Fibroblast of skin of left biceps (primary cell): Measurements from ENCODE around the gene R3HDM4.
"Not testable (repeated sequence)": the region's sequence is repeated elsewhere in the genome, so short reads cannot be mapped to it uniquely, and the experiment has no call there.

Source experiments
- DNase-seq, 2 experiments: peaks; one replicate each; pipeline ENCODE4 v3.0.0-alpha.2; 2013; ENCODE audit warnings: low read depth in 2 of 2

R3HDM4 gene

GRCh38 chr19:858284-858683 is 54.7 kb downstream of the R3HDM4 start:
- DNase-seq, result no peak

DNA sequence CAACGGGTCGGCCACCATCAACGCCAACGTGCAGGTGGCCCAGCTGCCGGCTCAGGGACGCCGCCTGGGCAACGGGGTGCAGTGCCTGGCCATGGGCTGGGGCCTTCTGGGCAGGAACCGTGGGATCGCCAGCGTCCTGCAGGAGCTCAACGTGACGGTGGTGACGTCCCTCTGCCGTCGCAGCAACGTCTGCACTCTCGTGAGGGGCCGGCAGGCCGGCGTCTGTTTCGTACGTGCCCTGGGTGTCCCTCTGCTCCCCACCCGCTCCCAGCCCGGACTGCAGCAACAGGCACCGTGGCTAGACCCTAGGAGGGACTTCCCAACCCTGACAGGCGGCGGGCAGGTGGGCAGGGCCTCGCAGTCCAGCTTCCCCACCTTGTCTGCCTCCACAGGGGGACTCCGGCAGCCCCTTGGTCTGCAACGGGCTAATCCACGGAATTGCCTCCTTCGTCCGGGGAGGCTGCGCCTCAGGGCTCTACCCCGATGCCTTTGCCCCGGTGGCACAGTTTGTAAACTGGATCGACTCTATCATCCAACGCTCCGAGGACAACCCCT is 57.4 kb downstream of the R3HDM4 start:
- no peak for DNase-seq

DNA sequence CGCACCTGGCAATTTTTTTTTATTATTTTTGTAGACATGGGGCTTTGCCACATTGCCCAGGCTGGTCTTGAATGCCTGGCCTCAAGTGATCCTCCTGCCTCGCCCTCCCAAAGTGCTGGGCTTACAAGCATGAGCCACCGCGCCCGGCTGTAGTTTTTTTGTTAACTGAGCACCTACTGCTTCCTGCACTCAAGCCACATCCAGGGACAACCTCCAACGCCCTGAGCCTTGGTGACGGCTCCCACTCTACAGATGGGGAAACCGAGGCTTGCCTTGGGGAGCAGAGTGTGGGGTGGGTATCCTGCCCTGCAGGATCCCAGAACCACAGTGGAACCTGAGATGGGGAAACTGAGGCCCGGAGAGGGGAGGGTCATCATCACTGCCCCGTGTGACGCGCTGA is 57.9 kb downstream of the R3HDM4 start:
- DNase-seq, result no peak

DNA sequence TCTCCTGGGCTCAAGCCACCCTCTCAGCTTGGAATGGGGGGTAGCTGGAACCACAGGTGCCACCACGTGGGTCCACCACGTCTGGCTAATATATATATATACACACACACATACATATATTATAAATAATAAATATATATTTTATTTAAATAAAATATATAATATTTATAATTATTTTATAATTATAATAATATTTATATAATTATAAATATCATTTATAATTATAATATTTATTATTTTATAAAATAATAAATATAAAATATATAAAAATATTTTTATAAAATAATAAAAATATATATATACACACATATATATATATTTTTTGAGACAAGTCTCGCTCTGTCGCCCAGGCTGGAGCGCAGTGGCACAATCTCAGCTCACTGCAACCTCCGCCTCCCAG is 58.5 kb downstream of the R3HDM4 start:
- no peak for DNase-seq

DNA sequence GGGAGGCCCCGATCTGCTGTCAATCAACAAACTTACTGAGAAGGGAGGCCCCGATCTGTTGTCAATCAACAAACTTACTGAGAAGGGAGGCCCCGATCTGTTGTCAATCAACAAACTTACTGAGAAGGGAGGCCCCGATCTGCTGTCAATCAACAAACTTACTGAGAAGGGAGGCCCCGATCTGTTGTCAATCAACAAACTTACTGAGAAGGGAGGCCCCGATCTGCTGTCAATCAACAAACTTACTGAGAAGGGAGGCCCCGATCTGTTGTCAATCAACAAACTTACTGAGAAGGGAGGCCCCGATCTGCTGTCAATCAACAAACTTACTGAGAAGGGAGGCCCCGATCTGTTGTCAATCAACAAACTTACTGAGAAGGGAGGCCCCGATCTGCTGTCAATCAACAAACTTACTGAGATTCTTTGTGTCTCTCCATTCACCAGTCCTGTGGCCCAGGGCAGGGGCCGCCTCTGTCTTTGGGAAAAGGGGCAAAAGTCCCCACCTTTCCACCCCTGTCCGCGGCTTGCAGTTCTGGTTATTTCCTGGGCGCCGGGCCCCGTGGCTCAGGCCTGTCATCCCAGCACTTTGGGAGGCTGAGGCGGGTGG is 59.3 kb downstream of the R3HDM4 start:
- not testable (repeated sequence) for DNase-seq

DNA sequence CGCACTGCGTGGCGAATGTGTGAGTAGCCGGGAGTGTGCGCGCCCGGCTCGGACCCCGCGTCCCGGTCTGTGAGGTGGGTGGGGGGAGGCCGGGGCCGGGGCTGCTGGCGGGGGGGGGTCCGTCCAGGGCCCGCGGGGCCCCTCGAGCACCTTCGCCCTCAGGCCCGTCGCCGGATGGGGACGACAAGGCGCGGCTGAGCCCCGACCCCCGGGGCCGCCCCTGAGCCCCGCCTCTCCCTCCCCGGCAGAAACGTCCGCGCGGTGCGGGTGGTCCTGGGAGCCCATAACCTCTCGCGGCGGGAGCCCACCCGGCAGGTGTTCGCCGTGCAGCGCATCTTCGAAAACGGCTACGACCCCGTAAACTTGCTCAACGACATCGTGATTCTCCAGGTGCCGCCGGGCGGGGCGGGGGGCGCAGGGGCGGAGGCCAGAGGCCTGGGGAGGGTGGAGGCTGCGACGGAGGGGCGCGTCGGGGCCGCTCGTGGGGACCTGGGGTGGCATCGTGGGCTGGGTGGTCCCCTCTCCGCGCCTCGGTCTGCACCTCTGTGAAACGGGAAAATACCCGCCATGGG is 59.9 kb downstream of the R3HDM4 start:
- no peak for DNase-seq

DNA sequence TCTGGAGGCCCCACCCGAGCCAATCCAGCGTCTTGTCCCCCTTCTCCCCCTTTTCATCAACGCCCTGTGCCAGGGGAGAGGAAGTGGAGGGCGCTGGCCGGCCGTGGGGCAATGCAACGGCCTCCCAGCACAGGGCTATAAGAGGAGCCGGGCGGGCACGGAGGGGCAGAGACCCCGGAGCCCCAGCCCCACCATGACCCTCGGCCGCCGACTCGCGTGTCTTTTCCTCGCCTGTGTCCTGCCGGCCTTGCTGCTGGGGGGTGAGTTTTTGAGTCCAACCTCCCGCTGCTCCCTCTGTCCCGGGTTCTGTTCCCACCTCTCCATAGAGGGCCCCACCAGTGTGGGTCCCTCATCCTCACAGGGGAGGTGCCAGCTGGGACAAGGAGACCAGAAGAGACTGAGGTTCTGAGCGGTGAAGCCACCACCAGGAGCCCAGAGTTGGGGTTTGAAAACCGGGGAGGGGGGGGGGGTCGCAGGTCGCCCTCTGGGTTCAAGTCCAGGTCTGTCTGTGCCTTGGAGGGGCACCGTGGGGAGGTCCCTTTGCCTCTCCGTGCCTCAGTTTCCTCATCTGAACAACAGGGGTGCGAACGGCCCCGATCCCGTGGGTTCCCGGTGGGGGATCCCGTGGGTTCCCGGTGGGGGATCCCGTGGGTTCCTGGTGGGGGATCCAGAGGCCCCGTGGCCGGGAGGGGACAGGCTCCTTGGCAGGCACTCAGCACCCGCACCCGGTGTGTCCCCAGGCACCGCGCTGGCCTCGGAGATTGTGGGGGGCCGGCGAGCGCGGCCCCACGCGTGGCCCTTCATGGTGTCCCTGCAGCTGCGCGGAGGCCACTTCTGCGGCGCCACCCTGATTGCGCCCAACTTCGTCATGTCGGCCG is 60.6 kb downstream of the R3HDM4 start, which contains the start of gene ELANE:
Gene ELANE (plus strand): TSS at position 168 of the 878 bp plus-strand sequence. CDS start 26 bp downstream, at position 194.
- no peak for DNase-seq

GRCh38 chr19:850979-851335 is 62.1 kb downstream of the R3HDM4 start:
- DNase-seq, result no peak

GRCh38 chr19:850221-850978 is 62.6 kb downstream of the R3HDM4 start:
- DNase-seq, result peak; percentile 62 to 67

GRCh38 chr19:849195-849594 is 63.8 kb downstream of the R3HDM4 start:
- not testable (repeated sequence) for DNase-seq

- no peak for DNase-seq
Measured at GRCh38 chr19:848386-848921, 64.6 kb downstream of the R3HDM4 start.
